Bronchial epithelial cell (primary cell): ENCODE data around the gene CEP131. TPM values are rescaled to one million over a fixed set of nuclear protein-coding genes. Genes with fewer than 3 reads are reported as not detected.

Experiments used
- DNase-seq: peaks from one replicate; pipeline ENCODE4 v3.0.0-alpha.2; 2010; ENCODE audit warnings: low read depth
- FAIRE-seq: peaks from 2 replicates; lab custom pipeline; 2011; peaks lifted over from hg19 to GRCh38; lab: Jason Lieb, UNC
- H3K27me3 ChIP-seq: 2 replicates; pipeline ENCODE4 v1.5.1; 2011; ENCODE audit warnings: low read length; ENCODE audit not compliant: control insufficient read depth, insufficient read depth
- H3K36me3 ChIP-seq: 2 replicates; pipeline ENCODE4 v1.5.1; 2011; ENCODE audit warnings: low read length; ENCODE audit not compliant: control insufficient read depth, insufficient read depth
- H3K4me3 ChIP-seq: 2 replicates; pipeline ENCODE4 v1.5.1; 2011; ENCODE audit warnings: mild to moderate bottlenecking, low read depth, low read length, control low read depth
- total RNA-seq: library from RNA; depleted of rRNA; stranded (reverse); fragments of >200 nt; gene quantifications from 2 replicates; pipeline ENCODE4 v1.2.1, GENCODE V29; 2014
- TF ChIP-seq, protein P1 (sequence below): IDR thresholded peaks from 2 replicates; pipeline ENCODE4 v1.5.1; 2011; ENCODE audit warnings: mild to moderate bottlenecking, moderate library complexity, low read length, control low read depth, inconsistent platforms; ENCODE audit not compliant: insufficient read depth, severe bottlenecking

The CEP131 gene
- total RNA-seq, 1 donor from 2014 or later: 9.2 TPM

DNA sequence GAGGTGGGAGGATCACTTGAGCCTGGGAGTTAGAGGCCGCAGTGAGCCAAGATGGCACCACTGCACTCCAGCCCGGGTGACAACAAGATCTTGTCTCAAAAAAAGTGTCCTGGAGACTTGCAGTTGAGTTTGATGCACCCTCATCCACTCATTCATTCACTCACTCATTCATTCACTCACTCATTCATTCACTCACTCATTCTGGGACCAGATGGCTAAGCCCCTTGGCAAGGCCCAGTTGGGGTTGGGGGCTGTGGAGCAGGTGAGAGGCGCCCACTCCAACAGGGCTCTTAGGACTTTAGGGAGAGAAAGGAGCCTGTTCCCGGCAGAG is 55.6 kb downstream of the CEP131 start:
- Histone ChIP-seq H3K4me3 (no peak overlapping the region), H3K27me3 (peaks cover 27% of the 10 kb centered on the region), H3K36me3 (no peaks in the 10 kb centered on the region)
- FAIRE-seq (no peak), DNase-seq (no peak)
- TF ChIP-seq, protein P1, sequence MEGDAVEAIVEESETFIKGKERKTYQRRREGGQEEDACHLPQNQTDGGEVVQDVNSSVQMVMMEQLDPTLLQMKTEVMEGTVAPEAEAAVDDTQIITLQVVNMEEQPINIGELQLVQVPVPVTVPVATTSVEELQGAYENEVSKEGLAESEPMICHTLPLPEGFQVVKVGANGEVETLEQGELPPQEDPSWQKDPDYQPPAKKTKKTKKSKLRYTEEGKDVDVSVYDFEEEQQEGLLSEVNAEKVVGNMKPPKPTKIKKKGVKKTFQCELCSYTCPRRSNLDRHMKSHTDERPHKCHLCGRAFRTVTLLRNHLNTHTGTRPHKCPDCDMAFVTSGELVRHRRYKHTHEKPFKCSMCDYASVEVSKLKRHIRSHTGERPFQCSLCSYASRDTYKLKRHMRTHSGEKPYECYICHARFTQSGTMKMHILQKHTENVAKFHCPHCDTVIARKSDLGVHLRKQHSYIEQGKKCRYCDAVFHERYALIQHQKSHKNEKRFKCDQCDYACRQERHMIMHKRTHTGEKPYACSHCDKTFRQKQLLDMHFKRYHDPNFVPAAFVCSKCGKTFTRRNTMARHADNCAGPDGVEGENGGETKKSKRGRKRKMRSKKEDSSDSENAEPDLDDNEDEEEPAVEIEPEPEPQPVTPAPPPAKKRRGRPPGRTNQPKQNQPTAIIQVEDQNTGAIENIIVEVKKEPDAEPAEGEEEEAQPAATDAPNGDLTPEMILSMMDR: no peak

DNA sequence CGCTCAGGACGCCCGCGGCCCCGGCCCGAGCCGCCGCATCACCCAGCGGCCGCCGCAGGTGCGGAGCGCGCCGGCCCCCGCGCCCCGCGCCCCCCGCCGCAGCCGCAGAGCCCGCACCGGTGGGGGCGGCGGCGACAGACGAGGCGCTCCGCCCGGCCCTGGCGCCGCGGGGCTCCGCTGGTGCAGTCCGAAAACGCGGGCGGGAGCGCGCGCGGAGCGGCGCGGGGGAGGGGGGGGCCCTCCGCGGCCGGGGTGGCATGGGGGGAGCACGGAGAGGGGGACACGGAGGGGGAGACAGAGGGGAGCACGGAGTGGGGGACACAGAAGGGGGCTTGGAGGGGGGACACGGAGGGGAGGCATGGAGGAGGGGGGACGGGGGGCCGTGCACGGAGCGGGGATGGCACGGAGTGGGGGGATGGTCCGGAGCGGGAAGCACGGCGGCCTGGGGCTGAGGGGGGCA is 56.7 kb downstream of the CEP131 start, which contains the start of gene AATK:
TSS of gene AATK (minus strand) at position 189 of the 460 bp plus-strand sequence. CDS start 229 bp downstream, outside the sequence.
- H3K27me3 ChIP-seq: peaks cover 27% of the 10 kb centered on the region
- TF ChIP-seq, protein P1: no peak
- DNase-seq (no peak), FAIRE-seq (no peak)
- H3K36me3 ChIP-seq: no peaks in the 10 kb centered on the region
- no peak within 1 kb of the TSS for H3K4me3 ChIP-seq

- Histone ChIP-seq H3K27me3 (peaks cover 27% of the 10 kb centered on the region), H3K36me3 (no peaks in the 10 kb centered on the region), H3K4me3 (no peak within 1 kb of the TSS)
- no peak for DNase-seq
- TF ChIP-seq, protein P1: no peak
- FAIRE-seq: no peak
Observed at GRCh38 chr17:81165246-81166032, 57.3 kb downstream of the CEP131 start, which contains the start of gene PVALEF. Gene PVALEF, plus strand, starts transcription at chr17:81165507. Its CDS starts 15,720 bp downstream, at chr17:81181227.

- Histone ChIP-seq H3K4me3 (no peak overlapping the region), H3K27me3 (peaks cover 27% of the 10 kb centered on the region), H3K36me3 (no peaks in the 10 kb centered on the region)
- DNase-seq (no peak), FAIRE-seq (no peak)
- TF ChIP-seq, protein P1: no peak
Observed at GRCh38 chr17:81164371-81165245, 58.2 kb downstream of the CEP131 start.

GRCh38 chr17:81163703-81164370 is 58.9 kb downstream of the CEP131 start:
- DNase-seq: no peak
- no peaks in the 10 kb centered on the region for H3K36me3 ChIP-seq
- TF ChIP-seq, protein P1: no peak
- FAIRE-seq: no peak
- H3K4me3 ChIP-seq: no peak overlapping the region
- H3K27me3 ChIP-seq: peaks cover 27% of the 10 kb centered on the region
